HEK293T (cell line): ENCODE results near the gene PI16.

Experiments
- ARNT ChIP-seq: fragments of 450-650 bp; IDR thresholded peaks from 2 replicates; pipeline ENCODE4 v1.6.1; 2017; ENCODE audit warnings: mild to moderate bottlenecking
- FOXM1 ChIP-seq: fragments of 450-650 bp; IDR thresholded peaks from 2 replicates; pipeline ENCODE4 v1.6.1; 2017; ENCODE audit warnings: mild to moderate bottlenecking, borderline replicate concordance

GRCh38 chr6:36989264-36989663 is 34.7 kb downstream of the PI16 start:
- TF ChIP-seq ARNT (no peak), FOXM1 (no peak)
